Embryonic facial prominence (tissue), 1 donor: ENCODE data around the gene CFAP57.
"Not testable (repeated sequence)": the region's sequence is repeated elsewhere in the genome, so short reads cannot be mapped to it uniquely, and the experiment has no call there.

Experiments
- DNase-seq: peaks from one replicate; pipeline ENCODE4 v3.0.0-alpha.2; 2016; ENCODE audit errors: extremely low spot score

Gene CFAP57

GRCh38 chr1:43171876-43172526 lies at the start of gene CFAP57, which contains the start of gene EBNA1BP2:
TSS of gene CFAP57 (plus strand) at chr1:43172330. CDS start at chr1:43172754, 424 bp downstream.
TSS of gene EBNA1BP2 (minus strand) at chr1:43172290. CDS start at chr1:43172118, 172 bp downstream.
- DNase-seq = peak; percentile 80

DNA sequence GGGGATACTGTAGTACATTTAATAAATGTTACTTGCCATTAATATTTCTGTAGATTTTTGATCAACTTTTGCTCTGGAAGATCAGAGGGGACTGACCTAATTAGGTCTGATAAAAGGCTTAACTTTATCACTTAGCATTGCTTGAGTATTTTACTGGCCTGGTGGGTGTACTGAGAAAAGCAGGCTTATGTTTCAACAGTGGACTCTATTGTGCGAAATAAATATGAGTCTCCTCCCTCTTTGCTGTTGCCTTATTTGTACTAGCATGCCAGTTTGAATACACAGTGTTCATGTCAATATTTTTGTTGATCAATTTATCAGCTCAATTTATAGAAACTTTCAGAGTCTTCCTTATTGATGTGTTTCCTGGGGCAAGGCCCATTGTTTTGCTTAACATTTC lies 49.1 kb upstream of the CFAP57 start:
- DNase-seq = no peak

DNA sequence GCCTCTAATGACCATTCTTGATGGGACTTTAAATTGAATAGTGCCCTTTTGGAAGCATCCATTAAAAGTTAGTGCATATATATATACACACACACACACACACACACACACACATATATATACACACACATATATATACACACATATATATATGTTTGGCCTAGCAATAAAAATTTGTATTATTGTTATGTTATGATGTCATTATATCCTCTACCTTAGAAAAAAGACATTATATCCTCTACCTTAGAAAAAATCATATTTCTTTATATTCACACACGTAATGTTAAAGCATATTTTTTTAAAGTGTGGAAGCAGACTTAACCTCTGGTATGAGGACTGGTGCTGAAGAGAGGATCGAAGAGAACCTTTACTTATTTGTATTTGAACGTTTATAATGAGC lies 43.3 kb upstream of the CFAP57 start:
- no peak for DNase-seq

GRCh38 chr1:43129426-43129825 lies 42.7 kb upstream of the CFAP57 start:
- DNase-seq = no peak

DNA sequence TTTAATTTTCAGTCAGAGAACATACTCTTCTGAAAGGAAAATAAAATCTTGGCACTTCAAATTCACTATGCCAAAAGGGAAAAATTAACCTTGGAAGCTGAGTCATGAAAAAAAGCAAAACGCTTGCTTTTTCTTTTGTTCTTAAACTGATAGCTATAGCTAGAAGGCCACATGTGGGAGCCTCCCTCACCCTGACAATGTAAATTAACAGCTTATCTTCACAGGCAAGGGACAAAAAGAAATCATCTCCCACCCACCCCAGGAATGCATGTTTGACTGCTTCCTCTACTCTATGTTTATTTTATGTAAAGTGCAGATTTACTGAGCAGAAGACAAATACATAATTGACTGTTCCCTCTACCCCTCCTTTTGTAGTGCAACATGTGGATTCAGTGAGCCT lies 38.1 kb upstream of the CFAP57 start:
- no peak for DNase-seq

GRCh38 chr1:43134640-43135039 lies 37.5 kb upstream of the CFAP57 start:
- DNase-seq = no peak

DNA sequence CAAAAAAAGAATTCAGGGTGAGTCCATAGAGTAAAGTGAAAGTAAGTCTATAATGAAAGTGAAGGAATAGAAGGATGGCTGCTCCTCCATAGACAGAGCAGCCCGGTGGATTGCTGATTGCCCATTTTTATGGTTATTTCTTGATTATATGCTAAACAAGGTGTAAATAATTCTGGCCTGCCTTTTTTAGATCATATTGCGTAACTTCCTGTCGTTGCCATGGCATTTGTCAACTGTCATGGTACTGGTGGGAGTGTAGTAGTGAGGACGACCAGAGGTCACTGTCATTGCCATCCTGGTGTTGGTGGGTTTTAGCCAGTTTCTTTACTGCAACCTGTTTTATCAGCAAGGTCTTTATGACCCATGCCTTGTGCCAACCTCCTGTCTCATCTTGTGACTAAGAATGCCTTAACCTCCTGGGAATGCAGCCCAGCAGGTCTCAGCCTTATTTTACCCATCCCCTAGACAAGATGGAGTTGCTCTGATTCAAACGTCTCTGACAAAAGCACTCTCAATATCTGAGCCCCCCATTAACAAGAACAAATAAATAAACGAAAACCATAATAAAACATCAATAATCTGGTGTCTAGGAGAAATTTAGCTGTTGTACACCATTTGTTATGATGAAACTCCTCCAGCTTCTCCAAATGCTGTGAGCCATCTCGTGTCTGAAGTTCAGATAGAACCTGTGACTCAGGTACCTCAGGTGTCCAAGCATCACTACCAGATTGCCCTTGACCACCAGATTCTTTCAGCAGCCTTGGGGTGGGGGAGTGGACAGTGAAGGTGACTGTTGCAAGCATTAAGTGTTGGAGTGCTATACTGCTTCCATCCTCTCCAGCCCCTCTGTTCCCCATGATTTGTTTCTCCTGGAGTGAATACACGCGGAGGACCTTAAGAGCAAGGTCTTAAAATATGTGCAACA lies 36.0 kb upstream of the CFAP57 start:
- no peak for DNase-seq

GRCh38 chr1:43137445-43138052 lies 34.6 kb upstream of the CFAP57 start:
- DNase-seq = no peak

DNA sequence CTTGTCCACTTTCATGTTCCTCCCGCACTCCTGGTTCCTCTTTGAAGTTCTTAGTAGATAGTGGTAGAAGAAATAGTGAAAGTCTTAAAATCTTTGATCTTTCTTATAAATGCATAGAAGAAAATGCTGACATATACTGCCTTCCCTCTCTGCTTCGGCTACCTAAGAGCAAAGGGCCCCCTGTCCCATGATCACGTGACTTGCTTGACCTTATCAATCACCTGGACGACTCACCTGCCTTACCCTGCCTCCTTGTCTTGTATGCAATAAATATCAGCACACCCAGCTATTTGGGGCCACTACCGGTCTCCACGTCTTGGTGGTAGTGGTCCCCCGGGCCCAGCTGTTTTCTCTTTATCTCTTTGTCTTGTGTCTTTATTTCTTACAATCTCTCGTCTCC lies 32.8 kb upstream of the CFAP57 start:
- DNase-seq = not testable (repeated sequence)

GRCh38 chr1:43140010-43140409 lies 32.1 kb upstream of the CFAP57 start:
- no peak for DNase-seq

DNA sequence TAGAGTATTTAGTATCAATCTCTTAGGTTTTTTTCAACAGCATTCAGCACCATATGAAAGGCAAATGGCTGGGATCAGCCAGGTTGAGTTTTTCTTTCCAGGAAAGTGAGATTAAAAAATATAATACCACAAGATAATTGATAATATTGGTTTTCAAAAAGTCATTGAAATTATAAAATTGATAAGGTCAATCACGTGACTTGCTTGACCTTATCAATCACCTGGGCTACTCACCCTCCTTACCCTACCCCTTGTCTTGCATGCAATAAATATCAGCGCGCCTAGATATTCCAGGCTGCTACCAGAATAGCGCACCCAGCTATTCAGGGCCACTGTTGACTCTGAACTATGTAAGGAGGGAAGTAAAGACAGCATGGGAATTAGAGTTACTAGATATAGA lies 31.5 kb upstream of the CFAP57 start:
- DNase-seq = no peak

DNA sequence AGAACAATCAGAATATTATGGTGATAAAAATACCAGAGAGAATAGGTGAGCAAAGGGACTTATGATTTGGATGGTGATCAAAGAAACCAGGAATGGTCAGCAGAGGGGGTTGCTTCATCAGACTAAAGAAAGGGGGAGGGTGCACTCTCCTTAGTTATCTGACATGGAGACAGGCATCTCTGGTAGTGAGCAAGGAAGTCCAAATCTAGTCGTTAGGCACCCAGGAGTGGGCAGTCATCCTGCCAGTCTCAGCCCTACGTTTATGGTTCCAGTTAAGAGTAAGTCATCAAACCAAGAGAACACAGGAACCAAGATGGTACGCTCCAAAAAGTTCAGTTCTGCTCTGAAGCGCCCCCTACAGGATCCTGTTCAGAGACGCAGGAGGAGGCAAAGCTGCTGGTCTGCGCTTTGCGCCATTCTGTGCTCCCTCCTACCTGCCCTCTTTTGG lies 28.7 kb upstream of the CFAP57 start:
- no peak for DNase-seq

DNA sequence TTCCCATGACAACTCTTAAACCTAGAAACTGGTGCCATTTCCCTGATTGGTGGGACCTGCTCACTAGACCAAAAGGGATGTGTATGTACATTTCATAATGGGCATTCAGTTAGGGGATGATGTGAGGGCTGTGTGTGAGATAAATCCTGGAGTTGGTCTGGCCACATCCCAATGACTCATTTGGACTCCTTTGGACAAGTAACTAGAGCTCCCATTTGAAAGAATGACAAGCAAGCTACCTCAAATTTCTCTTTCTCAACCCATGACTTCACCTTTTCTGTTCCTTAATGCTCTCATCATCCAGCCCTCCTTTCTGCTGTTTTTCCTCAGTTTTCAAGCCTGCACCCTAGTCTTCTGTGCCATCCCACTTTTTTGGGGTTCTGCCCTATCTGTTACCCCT lies 27.9 kb upstream of the CFAP57 start:
- no peak for DNase-seq

DNA sequence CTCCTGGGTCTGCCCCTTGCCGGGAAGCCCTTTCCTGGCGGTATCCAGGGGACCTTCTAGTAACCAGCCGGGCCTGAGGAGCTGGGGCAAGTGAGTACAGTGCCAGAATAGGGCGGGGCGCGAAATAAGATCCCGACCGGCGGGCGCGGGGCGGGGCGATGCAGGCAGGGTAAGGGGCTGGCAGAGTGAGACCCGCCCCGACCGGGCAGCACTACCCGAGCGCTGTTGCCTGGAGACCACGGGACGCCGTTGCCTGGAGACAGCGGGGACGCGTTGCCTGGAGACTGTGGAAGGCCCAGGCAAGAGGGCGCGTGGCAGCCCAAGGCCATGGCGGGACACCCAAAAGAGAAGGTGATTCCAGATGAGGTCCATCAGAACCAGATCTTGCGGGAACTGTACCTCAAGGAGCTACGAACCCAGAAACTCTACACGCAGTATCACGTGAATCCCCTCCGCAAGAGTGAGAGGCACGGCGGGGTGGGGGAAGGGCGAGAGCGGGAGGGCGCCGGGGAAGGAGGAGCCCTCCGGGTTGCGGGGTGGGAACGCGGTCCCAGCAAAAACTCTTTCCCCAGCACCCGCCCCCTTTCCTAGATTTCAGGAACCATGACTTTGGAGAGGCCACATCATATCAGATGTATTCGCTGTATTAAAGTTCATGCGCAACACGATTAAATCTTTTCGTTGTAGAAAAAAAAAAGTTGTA lies 24.4 kb upstream of the CFAP57 start:
- DNase-seq = peak; percentile 70

DNA sequence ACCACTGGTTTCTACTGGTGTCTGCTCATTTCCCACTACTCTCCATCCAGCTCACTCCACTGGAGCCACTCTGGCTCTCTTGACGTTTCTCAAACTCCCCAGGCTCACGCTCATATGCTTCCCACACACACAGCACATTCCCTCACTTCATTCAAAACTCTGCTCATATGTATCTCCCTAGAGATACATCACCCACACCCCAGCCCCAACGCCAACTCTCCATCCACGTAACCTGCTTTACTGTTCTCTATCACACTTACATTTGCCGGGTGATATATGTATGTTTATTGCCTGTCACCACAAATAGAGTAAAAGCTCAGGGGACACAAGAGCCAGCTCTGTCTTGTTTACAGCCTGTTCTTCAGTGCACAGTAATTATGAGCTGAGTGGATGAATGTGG lies 22.2 kb upstream of the CFAP57 start:
- no peak for DNase-seq

- DNase-seq = no peak
Observed at GRCh38 chr1:43152866-43153265, 19.3 kb upstream of the CFAP57 start.

GRCh38 chr1:43153443-43153842 lies 18.7 kb upstream of the CFAP57 start:
- no peak for DNase-seq

DNA sequence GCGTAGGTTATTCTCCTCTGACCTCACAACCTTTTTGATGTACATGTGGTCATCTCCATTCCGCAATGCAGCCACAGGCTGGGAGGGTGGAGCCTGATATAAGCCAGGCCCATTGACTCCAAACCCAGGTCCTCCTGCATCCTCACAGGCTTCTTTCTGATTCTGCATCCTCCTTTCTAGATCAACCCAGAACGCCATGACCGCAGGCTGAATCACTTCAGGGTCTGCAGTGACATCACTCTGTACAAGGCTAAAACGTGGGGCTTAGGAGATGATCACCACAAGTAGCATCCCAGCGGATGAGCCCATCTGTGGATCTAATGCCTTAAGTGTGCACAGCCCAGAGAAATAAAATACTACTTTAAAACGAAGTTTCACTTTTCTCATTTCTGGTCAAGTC lies 16.1 kb upstream of the CFAP57 start:
- no peak for DNase-seq

GRCh38 chr1:43165162-43165561 lies 7.0 kb upstream of the CFAP57 start:
- DNase-seq = no peak

GRCh38 chr1:43165765-43166164 lies 6.4 kb upstream of the CFAP57 start:
- no peak for DNase-seq

GRCh38 chr1:43171312-43171875 lies 736 bp upstream of the CFAP57 start:
- DNase-seq = no peak
